WI38 (cell line): Measurements from ENCODE around the gene ENAH.
"Not testable (repeated sequence)": the region's sequence is repeated elsewhere in the genome, so short reads cannot be mapped to it uniquely, and the experiment has no call there.

Experiments used
- H3K4me3 ChIP-seq: 2 replicates; pipeline ENCODE4 v1.5.1; 2011; ENCODE audit warnings: low read depth, mild to moderate bottlenecking, control low read depth, low read length
- CTCF ChIP-seq: IDR thresholded peaks from 2 replicates; pipeline ENCODE4 v1.5.1; 2012; ENCODE audit warnings: low read depth, mild to moderate bottlenecking, control low read depth, low read length

Gene ENAH

GRCh38 chr1:225642177-225642576 is 10.7 kb downstream of the ENAH start:
- no peak for TF ChIP-seq CTCF
- no peak overlapping the region for H3K4me3 ChIP-seq

GRCh38 chr1:225638853-225639252 is 14.1 kb downstream of the ENAH start:
- no peak for TF ChIP-seq CTCF
- H3K4me3 ChIP-seq, result no peak overlapping the region

GRCh38 chr1:225637651-225638199 is 15.2 kb downstream of the ENAH start:
- no peak overlapping the region for H3K4me3 ChIP-seq
- TF ChIP-seq CTCF, result no peak

GRCh38 chr1:225636992-225637391 is 15.9 kb downstream of the ENAH start:
- not testable (repeated sequence) for H3K4me3 ChIP-seq

- TF ChIP-seq CTCF, result no peak
- H3K4me3 ChIP-seq, result no peak overlapping the region
These were observed 17.3 kb downstream of the ENAH start for GRCh38 chr1:225635649-225636048.

GRCh38 chr1:225632836-225633235 is 20.1 kb downstream of the ENAH start:
- H3K4me3 ChIP-seq, result not testable (repeated sequence)

GRCh38 chr1:225631021-225631663 is 21.8 kb downstream of the ENAH start:
- no peak for TF ChIP-seq CTCF
- H3K4me3 ChIP-seq, result no peak overlapping the region

- H3K4me3 ChIP-seq, result no peak overlapping the region
- TF ChIP-seq CTCF, result no peak
These were observed 23.4 kb downstream of the ENAH start for GRCh38 chr1:225629483-225629882.

GRCh38 chr1:225628794-225629193 is 24.1 kb downstream of the ENAH start:
- not testable (repeated sequence) for H3K4me3 ChIP-seq
